COLO829 (cell line): ENCODE measurements around the gene ENOPH1.

Experiments
- DNase-seq: peaks from one replicate; pipeline ENCODE4 v3.0.0; 2012; ENCODE audit warnings: low spot score

ENOPH1 gene

GRCh38 chr4:82510216-82510615 lies 79.8 kb downstream of the ENOPH1 start:
- no peak for DNase-seq
